Bronchial epithelial cell (primary cell): Measurements from ENCODE around the gene TAP2. TPM values are rescaled to one million over a fixed set of nuclear protein-coding genes. Genes with fewer than 3 reads are reported as not detected.

Experiments
- DNase-seq: peaks from one replicate; pipeline ENCODE4 v3.0.0-alpha.2; 2010; ENCODE audit warnings: low read depth
- FAIRE-seq: peaks from 2 replicates; lab custom pipeline; 2011; peaks lifted over from hg19 to GRCh38; lab: Jason Lieb, UNC
- H3K27me3 ChIP-seq: 2 replicates; pipeline ENCODE4 v1.5.1; 2011; ENCODE audit warnings: low read length; ENCODE audit not compliant: control insufficient read depth, insufficient read depth
- H3K36me3 ChIP-seq: 2 replicates; pipeline ENCODE4 v1.5.1; 2011; ENCODE audit warnings: low read length; ENCODE audit not compliant: control insufficient read depth, insufficient read depth
- H3K4me3 ChIP-seq: 2 replicates; pipeline ENCODE4 v1.5.1; 2011; ENCODE audit warnings: mild to moderate bottlenecking, low read depth, low read length, control low read depth
- total RNA-seq: library from RNA; depleted of rRNA; stranded (reverse); fragments of >200 nt; gene quantifications from 2 replicates; pipeline ENCODE4 v1.2.1, GENCODE V29; 2014
- TF ChIP-seq, protein P1 (sequence below): IDR thresholded peaks from 2 replicates; pipeline ENCODE4 v1.5.1; 2011; ENCODE audit warnings: mild to moderate bottlenecking, moderate library complexity, low read length, control low read depth, inconsistent platforms; ENCODE audit not compliant: insufficient read depth, severe bottlenecking

The TAP2 gene
- 25.0 and 43.1 TPM in 2 replicates for total RNA-seq

DNA sequence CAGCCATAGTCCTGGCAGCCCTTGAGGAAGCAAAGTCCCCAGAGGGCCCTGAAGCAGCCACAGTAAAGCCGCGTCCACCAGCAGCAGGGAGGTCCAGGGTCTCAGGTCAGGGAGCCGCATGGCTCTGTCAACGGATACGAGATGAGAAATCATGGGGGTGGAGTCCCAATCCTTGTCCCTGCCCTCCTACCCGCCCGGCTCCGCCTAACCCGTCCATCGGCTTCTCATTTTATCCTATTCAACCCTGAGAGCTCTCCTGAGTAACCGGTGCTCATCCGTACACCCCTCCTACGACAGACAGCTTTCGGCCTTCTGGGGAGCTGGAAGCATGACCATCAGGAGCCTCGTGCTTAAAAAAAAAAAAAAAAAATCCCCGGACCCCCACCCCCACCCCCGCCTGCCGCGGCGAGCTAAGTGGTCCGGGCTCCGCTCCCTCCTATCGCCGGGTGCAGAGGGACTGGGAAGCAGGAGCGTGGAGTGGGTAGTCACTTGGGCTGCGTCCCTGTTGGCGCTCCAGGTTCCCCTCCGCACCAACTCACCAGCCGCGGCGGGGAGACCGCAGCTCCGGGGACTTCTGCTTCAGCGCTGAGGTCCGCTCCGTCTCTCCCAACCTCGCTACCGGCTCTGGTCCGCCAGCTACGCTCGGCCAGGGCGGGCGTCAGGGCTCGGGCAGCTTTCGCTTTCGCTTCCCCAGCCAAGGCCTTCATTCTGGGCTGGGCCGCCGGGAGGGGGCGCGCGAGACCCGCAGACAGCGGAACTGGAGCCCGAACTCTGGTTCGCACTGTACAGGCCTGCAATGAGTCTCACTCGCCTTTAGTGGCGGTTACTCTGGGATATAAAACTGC, at the start of gene TAP2:
TAP2 (minus strand) TSS at position 626 of the 845 bp plus-strand sequence; CDS start at position 120, 506 bp downstream.
- H3K27me3 ChIP-seq, result no peaks in the 10 kb centered on the region
- DNase-seq (peak; percentile 80), FAIRE-seq (no peak)
- H3K4me3 ChIP-seq, result peak within 1 kb of the TSS; percentile 81
- TF ChIP-seq, protein P1, sequence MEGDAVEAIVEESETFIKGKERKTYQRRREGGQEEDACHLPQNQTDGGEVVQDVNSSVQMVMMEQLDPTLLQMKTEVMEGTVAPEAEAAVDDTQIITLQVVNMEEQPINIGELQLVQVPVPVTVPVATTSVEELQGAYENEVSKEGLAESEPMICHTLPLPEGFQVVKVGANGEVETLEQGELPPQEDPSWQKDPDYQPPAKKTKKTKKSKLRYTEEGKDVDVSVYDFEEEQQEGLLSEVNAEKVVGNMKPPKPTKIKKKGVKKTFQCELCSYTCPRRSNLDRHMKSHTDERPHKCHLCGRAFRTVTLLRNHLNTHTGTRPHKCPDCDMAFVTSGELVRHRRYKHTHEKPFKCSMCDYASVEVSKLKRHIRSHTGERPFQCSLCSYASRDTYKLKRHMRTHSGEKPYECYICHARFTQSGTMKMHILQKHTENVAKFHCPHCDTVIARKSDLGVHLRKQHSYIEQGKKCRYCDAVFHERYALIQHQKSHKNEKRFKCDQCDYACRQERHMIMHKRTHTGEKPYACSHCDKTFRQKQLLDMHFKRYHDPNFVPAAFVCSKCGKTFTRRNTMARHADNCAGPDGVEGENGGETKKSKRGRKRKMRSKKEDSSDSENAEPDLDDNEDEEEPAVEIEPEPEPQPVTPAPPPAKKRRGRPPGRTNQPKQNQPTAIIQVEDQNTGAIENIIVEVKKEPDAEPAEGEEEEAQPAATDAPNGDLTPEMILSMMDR, result peak; percentile 94
- H3K36me3 ChIP-seq, result peaks cover 12% of the 10 kb centered on the region

DNA sequence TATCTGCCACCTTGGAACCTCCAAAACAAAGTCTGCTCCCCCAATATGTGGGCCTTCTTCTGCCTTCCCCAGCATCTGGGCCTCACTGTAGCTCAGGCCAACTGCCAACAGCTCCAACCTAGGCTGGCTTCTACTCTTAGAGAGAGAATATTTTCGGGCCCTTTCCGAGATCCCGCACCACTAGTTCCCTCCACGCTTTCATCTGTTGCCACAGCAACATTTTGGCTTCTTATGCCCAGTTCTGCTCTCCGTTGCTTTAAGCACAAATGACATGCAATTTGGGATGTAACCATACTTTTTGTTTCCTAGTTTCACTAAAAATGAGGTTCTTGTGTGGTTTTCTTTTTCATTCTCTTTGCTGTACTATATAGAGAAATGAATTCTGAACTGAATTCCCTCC, 49.1 kb upstream of the TAP2 start:
- Histone ChIP-seq H3K4me3 (no peak overlapping the region), H3K36me3 (no peaks in the 10 kb centered on the region), H3K27me3 (no peaks in the 10 kb centered on the region)
- no peak for FAIRE-seq
- TF ChIP-seq, protein P1, result no peak
- DNase-seq, result no peak

DNA sequence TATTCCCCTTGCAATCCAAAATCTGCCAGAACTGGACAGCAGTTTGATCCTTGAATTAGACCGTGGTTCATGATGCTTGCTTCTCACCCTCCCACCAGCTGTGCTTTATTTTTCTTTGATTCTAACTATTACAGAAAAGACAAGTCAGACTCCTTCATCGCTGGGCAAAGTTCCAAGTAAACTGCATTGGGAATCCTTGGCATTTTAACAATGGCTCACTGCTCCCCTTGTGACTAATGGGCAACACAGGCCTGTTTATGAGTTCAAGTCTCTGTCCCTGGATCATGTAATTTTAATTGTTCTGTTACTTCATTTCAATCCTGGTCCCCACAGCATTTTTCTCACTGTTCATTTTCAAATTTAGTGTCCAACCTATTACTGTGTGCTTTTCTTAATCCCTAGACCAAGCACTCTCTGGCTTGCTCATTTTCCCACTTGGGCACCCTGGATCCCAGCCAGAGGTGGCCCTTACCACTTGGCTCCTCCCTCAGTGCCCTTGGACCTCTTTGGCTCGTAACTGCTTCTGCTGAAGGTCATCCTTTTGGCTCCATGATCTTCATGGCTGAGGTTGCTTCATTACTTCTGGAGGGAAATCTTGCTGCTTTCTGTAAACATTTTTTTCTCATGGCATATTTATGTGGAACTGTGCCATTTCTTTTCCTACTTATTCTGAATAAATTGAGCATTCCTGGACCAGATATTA, 48.3 kb upstream of the TAP2 start:
- no peak for FAIRE-seq
- TF ChIP-seq, protein P1, result no peak
- DNase-seq, result peak; percentile 34
- Histone ChIP-seq H3K4me3 (no peak overlapping the region), H3K27me3 (no peaks in the 10 kb centered on the region), H3K36me3 (no peaks in the 10 kb centered on the region)

DNA sequence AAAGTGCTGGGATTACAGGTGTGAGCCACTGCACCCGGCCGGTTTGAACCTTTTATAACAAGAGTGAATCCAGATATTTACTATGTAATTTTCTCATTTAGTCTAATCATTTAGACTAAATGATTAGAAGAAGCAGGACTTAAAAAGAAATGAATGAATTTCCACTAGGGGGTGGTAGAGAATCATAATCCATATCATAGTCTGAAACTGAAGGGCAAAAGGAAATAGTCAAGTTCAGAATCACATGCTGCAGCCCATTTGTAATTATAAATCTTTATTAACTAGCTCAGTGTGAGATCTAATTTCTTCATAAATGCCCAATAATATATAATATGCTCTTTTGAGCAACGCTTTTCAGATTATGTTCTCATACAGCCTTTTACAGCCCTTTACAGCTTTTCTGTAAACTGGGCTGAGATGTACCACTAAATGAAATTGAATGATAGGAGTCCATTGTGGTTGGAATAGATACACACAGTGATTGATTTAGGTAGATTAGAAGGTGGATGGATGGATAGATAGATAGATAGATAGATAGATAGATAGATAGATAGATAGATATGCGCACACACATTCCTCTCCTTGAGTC, 47.3 kb upstream of the TAP2 start:
- no peaks in the 10 kb centered on the region for H3K27me3 ChIP-seq
- H3K4me3 ChIP-seq, result no peak overlapping the region
- TF ChIP-seq, protein P1, result peak; percentile 40
- FAIRE-seq (no peak), DNase-seq (peak; percentile 79)
- no peaks in the 10 kb centered on the region for H3K36me3 ChIP-seq

DNA sequence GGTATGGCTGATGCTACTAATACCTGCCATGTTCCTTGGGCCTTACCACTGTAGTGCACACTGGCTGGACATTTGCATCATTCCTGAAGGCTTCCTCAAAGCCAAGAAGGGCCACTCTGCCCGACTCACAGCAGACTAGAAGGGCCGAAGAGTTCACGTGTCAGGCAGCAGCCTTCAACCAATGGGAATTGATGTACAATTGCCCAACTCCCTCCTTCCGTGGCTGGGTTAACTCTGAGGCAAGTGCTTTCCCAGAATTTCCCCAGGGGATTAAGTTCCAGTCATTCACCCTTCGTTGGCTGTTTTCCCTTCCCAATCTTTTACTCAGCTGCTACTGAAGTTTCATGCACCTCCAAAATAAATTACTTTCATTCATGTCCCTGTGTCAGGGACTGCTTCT, 45.2 kb upstream of the TAP2 start:
- Histone ChIP-seq H3K27me3 (peaks cover 4% of the 10 kb centered on the region), H3K4me3 (no peak overlapping the region), H3K36me3 (no peaks in the 10 kb centered on the region)
- TF ChIP-seq, protein P1, result no peak
- FAIRE-seq (no peak), DNase-seq (peak; percentile 48)
